ENCODE measurements around the gene CDC42.

GRCh38 chr1:22050330-22050729 lies 2.2 kb upstream of the CDC42 start:
- TF ChIP-seq CTCF (conservative IDR thresholded peaks at IDR 0.05 in 1 of 2, IDR thresholded peaks at IDR 0.05 in 1 of 2; ENCODE audit: extremely low read depth in 1 of 2, insufficient read depth in 1 of 2, low read depth in 1 of 2, low read length in 2 of 2) (no peak), EZH2 (IDR thresholded peaks at IDR 0.05; ENCODE audit: borderline replicate concordance, low read length) (no peak)
